ENCODE data around the gene ROBO3. TPM values are rescaled to one million over a fixed set of nuclear protein-coding genes. Genes with fewer than 3 reads are reported as not detected.

The ROBO3 gene
- total RNA-seq, 1 experiment from 2014 or later, result 1.3 TPM

- POLR2A ChIA-PET (ENCODE audit: unreplicated experiment), result no interaction called here
- Histone ChIP-seq H3K9me2 (ENCODE audit: insufficient read depth) (no peaks in the 10 kb centered on the region), H3K27me3 (ENCODE audit: insufficient read depth, low read depth) (peaks cover 86% of the 10 kb centered on the region), H3F3A (ENCODE audit: insufficient read depth, low read depth) (no peaks in the 10 kb centered on the region; the same call in 1 of the 2 replicates), H2AFZ (no peak overlapping the region), H3K79me2 (ENCODE audit: low read depth) (no peaks in the 10 kb centered on the region), H3K4me3 (no peak overlapping the region), H4K20me1 (ENCODE audit: insufficient read depth) (no peaks in the 10 kb centered on the region), H3K4me2 (no peak overlapping the region), H3K36me3 (ENCODE audit: low read depth) (no peaks in the 10 kb centered on the region), H3K4me1 (replicated peaks; ENCODE audit: insufficient read depth) (peaks cover 8% of the 10 kb centered on the region; the same call in 1 of the 2 replicates), H3K27ac (no peak overlapping the region), H3K9me3 (ENCODE audit: insufficient read depth, low read depth) (no peaks in the 10 kb centered on the region)
- BruUV-seq (replicated peaks), result no TSS peak
- TF ChIP-seq CTCF (conservative IDR thresholded peaks at IDR 0.05) (no peak), EZH2 (IDR thresholded peaks at IDR 0.05; ENCODE audit: low read depth) (no peak)
- intact Hi-C loops (cut with micrococcal nuclease; ENCODE audit: unreplicated experiment), result no loop called here
- DNase-seq, result no peak
- CTCF ChIA-PET, result no interaction called here
These were observed 898 bp upstream of the ROBO3 start for GRCh38 chr11:124864176-124864891.

- H3K9me3 ChIP-seq (ENCODE audit: insufficient read depth, low read depth), result no peaks in the 10 kb centered on the region
- intact Hi-C loops (cut with micrococcal nuclease; ENCODE audit: unreplicated experiment), result no loop called here
- no TSS peak for BruUV-seq (replicated peaks)
- no peaks in the 10 kb centered on the region for H3K36me3 ChIP-seq (ENCODE audit: low read depth)
- H3K79me2 ChIP-seq (ENCODE audit: low read depth), result no peaks in the 10 kb centered on the region
- peaks cover 86% of the 10 kb centered on the region for H3K27me3 ChIP-seq (ENCODE audit: insufficient read depth, low read depth)
- no peaks in the 10 kb centered on the region for H4K20me1 ChIP-seq (ENCODE audit: insufficient read depth)
- ChIA-PET CTCF (no interaction called here), POLR2A (ENCODE audit: unreplicated experiment) (no interaction called here)
- H3K9me2 ChIP-seq (ENCODE audit: insufficient read depth), result no peaks in the 10 kb centered on the region
- no peak for DNase-seq
- no peaks in the 10 kb centered on the region; the same call in 1 of the 2 replicates for H3F3A ChIP-seq (ENCODE audit: insufficient read depth, low read depth)
- no peak overlapping the region for H3K4me3 ChIP-seq
- no peak overlapping the region for H3K4me2 ChIP-seq
- no peak overlapping the region for H3K27ac ChIP-seq
- H3K4me1 ChIP-seq (replicated peaks; ENCODE audit: insufficient read depth), result peaks cover 8% of the 10 kb centered on the region; the same call in 1 of the 2 replicates
- H2AFZ ChIP-seq, result no peak overlapping the region
- no peak for TF ChIP-seq EZH2 (IDR thresholded peaks at IDR 0.05; ENCODE audit: low read depth)
These were observed 396 bp upstream of the ROBO3 start for GRCh38 chr11:124864892-124865180.

- H3K9me3 ChIP-seq (ENCODE audit: insufficient read depth, low read depth), result no peaks in the 10 kb centered on the region
- H3K36me3 ChIP-seq (ENCODE audit: low read depth), result no peaks in the 10 kb centered on the region
- H3K4me1 ChIP-seq (replicated peaks; ENCODE audit: insufficient read depth), result peaks cover 8% of the 10 kb centered on the region; the same call in 1 of the 2 replicates
- H3K27me3 ChIP-seq (ENCODE audit: insufficient read depth, low read depth), result peaks cover 96% of the 10 kb centered on the region
- no TSS peak for BruUV-seq (replicated peaks)
- H3K4me3 ChIP-seq, result no peak overlapping the region
- no peak for DNase-seq
- no peaks in the 10 kb centered on the region for H3K79me2 ChIP-seq (ENCODE audit: low read depth)
- H2AFZ ChIP-seq, result no peak overlapping the region
- intact Hi-C loops (cut with micrococcal nuclease; ENCODE audit: unreplicated experiment), result no loop called here
- no peak overlapping the region for H3K27ac ChIP-seq
- no peaks in the 10 kb centered on the region for H3K9me2 ChIP-seq (ENCODE audit: insufficient read depth)
- POLR2A ChIA-PET (ENCODE audit: unreplicated experiment), result no interaction called here
- no peaks in the 10 kb centered on the region for H4K20me1 ChIP-seq (ENCODE audit: insufficient read depth)
- H3K4me2 ChIP-seq, result no peak overlapping the region
- CTCF ChIA-PET, result interaction anchor here (0.6 kb wide), 2 partner anchors 103 to 211 kb away, joined by 9 to 11 read pairs; no protein-coding TSS in a partner anchor
- TF ChIP-seq EZH2 (IDR thresholded peaks at IDR 0.05; ENCODE audit: low read depth) (no peak), CTCF (conservative IDR thresholded peaks at IDR 0.05) (no peak)
- no peaks in the 10 kb centered on the region; the same call in 1 of the 2 replicates for H3F3A ChIP-seq (ENCODE audit: insufficient read depth, low read depth)
These were observed 945 bp downstream of the ROBO3 start for GRCh38 chr11:124865902-124866851.

All from PC-9 (cell line).